Ishikawa (cell line): Measurements from ENCODE around the gene DUSP22.

Experiments
- CEBPB ChIP-seq: IDR thresholded peaks from 2 replicates; pipeline ENCODE4 v1.6.1; 2012
- CREB1 ChIP-seq: IDR thresholded peaks from 2 replicates; pipeline ENCODE4 v1.6.1; 2012; ENCODE audit warnings: low read depth
- EGR1 ChIP-seq: IDR thresholded peaks from 2 replicates; pipeline ENCODE4 v1.6.1; 2012
- EP300 ChIP-seq: IDR thresholded peaks from 2 replicates; pipeline ENCODE4 v1.6.1; 2012; ENCODE audit warnings: borderline replicate concordance
- FOXM1 ChIP-seq: IDR thresholded peaks from 2 replicates; pipeline ENCODE4 v1.6.1; 2012; ENCODE audit warnings: low read depth, borderline replicate concordance
- NFIC ChIP-seq: IDR thresholded peaks from 2 replicates; pipeline ENCODE4 v1.6.1; 2012
- RAD21 ChIP-seq: IDR thresholded peaks from 2 replicates; pipeline ENCODE4 v1.6.1; 2012; ENCODE audit warnings: low read depth
- REST ChIP-seq: IDR thresholded peaks from 2 replicates; pipeline ENCODE4 v1.6.1; 2012; ENCODE audit warnings: low read depth, mild to moderate bottlenecking
- TAF1 ChIP-seq: IDR thresholded peaks from 2 replicates; pipeline ENCODE4 v1.6.1; 2012; ENCODE audit warnings: low read depth, mild to moderate bottlenecking
- TCF12 ChIP-seq: IDR thresholded peaks from 2 replicates; pipeline ENCODE4 v1.6.1; 2012; ENCODE audit warnings: low read depth
- TEAD4 ChIP-seq: IDR thresholded peaks from 2 replicates; pipeline ENCODE4 v1.6.1; 2012
- YY1 ChIP-seq: IDR thresholded peaks from 2 replicates; pipeline ENCODE4 v1.6.1; 2012; ENCODE audit warnings: low read depth
- ZBTB7A ChIP-seq: IDR thresholded peaks from 2 replicates; pipeline ENCODE4 v1.6.1; 2012; ENCODE audit warnings: low read depth
- TF ChIP-seq, protein P1 (sequence below): IDR thresholded peaks from 2 replicates; pipeline ENCODE4 v1.6.1; 2012
- TF ChIP-seq, protein P2 (sequence below): IDR thresholded peaks from 2 replicates; pipeline ENCODE4 v1.6.1; 2012

The DUSP22 gene

GRCh38 chr6:251920-252319 is 40.4 kb upstream of the DUSP22 start:
- TF ChIP-seq EGR1 (no peak), TAF1 (no peak), YY1 (no peak), ZBTB7A (no peak), TCF12 (no peak), NFIC (no peak)

- TF ChIP-seq RAD21 (no peak), EGR1 (no peak), ZBTB7A (no peak), FOXM1 (no peak)
Measured at GRCh38 chr6:252775-253535, 39.3 kb upstream of the DUSP22 start.

DNA sequence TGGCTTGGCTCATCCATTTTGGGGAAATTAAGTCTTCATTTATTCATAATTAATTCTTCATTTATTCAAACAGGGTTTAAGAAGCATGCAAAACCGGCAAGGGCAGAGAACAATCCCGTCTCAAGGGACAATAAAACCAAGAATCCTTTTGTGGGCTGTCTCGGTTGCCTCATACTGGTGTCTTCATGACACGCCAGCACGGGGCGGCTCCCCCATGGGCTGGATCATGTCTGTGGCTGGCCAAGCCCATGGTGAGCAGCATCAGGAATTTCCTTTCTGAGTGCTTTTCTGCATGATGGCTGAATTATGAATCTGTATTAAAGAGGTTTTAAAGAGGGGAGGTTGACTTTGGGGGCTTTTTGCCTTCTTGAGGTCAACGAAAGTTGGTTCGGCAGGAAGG is 38.3 kb upstream of the DUSP22 start:
- TF ChIP-seq, protein P1, sequence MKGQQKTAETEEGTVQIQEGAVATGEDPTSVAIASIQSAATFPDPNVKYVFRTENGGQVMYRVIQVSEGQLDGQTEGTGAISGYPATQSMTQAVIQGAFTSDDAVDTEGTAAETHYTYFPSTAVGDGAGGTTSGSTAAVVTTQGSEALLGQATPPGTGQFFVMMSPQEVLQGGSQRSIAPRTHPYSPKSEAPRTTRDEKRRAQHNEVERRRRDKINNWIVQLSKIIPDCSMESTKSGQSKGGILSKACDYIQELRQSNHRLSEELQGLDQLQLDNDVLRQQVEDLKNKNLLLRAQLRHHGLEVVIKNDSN: no peak
- TF ChIP-seq TCF12 (no peak), NFIC (no peak), ZBTB7A (no peak), CREB1 (no peak), CEBPB (no peak), FOXM1 (no peak), EGR1 (no peak), YY1 (no peak), RAD21 (no peak), REST (no peak), EP300 (no peak), TEAD4 (no peak), TAF1 (no peak)
- TF ChIP-seq, protein P2, sequence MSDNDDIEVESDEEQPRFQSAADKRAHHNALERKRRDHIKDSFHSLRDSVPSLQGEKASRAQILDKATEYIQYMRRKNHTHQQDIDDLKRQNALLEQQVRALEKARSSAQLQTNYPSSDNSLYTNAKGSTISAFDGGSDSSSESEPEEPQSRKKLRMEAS: no peak

- TF ChIP-seq, protein P2: no peak
Measured at GRCh38 chr6:255041-255750, 37.1 kb upstream of the DUSP22 start.

DNA sequence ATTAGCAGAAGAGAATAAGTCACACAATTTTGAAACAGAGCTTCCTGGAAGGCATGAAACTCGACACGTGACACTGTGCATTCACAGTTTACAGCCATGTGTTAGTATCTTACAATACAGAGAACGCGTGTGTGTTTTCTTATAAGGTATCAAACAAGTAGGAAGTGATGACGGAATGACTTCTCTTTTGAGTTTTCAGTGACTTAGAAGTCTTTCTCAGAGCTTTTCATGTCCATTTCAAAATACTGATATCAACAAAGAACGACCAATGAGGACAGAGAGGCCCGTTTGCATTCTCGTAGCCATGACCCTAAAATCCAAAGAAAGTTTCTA is 36.6 kb upstream of the DUSP22 start:
- TF ChIP-seq TEAD4 (no peak), CREB1 (no peak), YY1 (no peak), EP300 (no peak), RAD21 (no peak), ZBTB7A (no peak), REST (no peak), NFIC (no peak)
- TF ChIP-seq, protein P2: no peak
- TF ChIP-seq, protein P1: no peak

GRCh38 chr6:256169-256568 is 36.1 kb upstream of the DUSP22 start:
- TF ChIP-seq CEBPB (no peak), EGR1 (no peak), ZBTB7A (no peak), NFIC (no peak), TAF1 (no peak), YY1 (no peak), EP300 (no peak), REST (no peak), FOXM1 (no peak), CREB1 (no peak), TCF12 (no peak), TEAD4 (no peak), RAD21 (no peak)
- TF ChIP-seq, protein P1: no peak
- TF ChIP-seq, protein P2: no peak
